Measurements from ENCODE around the gene SEPTIN12.

DNA sequence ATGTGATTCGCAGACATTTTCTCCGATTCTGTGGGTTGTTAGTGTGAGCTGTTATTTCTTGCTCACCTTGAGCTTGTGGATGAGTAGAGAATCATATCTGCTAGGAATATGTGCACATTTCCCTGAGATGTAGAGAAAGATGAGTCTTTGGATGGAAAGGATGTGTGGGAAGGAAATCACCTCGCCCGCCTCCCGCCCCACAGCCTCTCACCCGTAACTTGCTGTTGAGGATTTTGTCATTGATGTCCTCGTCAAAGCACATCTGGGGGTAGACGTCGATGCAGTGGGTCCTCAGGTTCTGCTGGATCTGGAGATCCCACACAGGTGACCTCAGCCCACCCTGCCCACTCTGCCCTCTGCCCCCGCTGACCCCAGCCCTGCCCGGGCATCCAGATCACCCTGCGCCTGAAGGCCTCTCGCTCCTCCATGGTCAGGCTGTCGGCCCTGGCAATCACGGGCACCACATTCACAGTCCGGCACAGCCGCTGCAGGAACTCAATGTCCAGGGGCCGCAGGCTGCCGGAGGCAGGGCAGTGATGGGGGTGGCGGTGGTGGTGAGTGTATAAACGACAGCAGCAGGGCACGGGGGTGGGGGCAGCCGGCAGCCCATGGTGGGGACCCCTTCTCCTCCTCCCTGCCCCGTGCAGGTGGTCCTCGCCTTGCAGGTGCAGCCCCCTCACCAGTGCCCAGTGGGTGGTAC lies 4.7 kb downstream of the SEPTIN12 start:
- no peak for TF ChIP-seq POLR2A (IDR thresholded peaks at IDR 0.05)
- TF ChIP-seq, protein P1, sequence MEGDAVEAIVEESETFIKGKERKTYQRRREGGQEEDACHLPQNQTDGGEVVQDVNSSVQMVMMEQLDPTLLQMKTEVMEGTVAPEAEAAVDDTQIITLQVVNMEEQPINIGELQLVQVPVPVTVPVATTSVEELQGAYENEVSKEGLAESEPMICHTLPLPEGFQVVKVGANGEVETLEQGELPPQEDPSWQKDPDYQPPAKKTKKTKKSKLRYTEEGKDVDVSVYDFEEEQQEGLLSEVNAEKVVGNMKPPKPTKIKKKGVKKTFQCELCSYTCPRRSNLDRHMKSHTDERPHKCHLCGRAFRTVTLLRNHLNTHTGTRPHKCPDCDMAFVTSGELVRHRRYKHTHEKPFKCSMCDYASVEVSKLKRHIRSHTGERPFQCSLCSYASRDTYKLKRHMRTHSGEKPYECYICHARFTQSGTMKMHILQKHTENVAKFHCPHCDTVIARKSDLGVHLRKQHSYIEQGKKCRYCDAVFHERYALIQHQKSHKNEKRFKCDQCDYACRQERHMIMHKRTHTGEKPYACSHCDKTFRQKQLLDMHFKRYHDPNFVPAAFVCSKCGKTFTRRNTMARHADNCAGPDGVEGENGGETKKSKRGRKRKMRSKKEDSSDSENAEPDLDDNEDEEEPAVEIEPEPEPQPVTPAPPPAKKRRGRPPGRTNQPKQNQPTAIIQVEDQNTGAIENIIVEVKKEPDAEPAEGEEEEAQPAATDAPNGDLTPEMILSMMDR (IDR thresholded peaks at IDR 0.05), result no peak
